NK-92 (cell line): ENCODE measurements around the gene OR6Y1.

ENCODE experiments used
- DNase-seq: peaks from one replicate; lab custom pipeline; 2025; ENCODE audit not compliant: unreplicated experiment; lab: John Stamatoyannopoulos, UW

Gene OR6Y1

GRCh38 chr1:158554352-158554751, at the start of gene OR6Y1:
Gene OR6Y1, minus strand, starts transcription at chr1:158554405. Its CDS starts 6,300 bp downstream, at chr1:158548105.
- no peak for DNase-seq

DNA sequence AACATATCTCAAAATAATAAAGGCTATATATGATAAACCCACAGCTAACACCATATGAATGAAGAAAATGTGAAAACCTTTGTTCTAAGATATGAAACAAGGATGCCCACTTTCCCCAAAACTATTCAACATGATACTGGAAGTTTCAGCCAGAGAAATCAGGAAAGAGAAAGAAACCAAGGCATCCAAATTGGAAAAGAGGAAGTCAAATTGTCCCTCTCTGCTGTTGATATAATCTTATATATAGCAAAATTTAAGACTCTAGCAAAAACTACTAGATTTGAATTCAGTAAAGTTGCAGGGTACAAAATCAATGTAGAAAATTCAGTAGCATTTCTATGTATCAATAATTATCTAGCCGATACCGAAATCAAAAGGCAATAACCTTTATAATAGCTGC, 46.5 kb upstream of the OR6Y1 start:
- DNase-seq, result no peak

DNA sequence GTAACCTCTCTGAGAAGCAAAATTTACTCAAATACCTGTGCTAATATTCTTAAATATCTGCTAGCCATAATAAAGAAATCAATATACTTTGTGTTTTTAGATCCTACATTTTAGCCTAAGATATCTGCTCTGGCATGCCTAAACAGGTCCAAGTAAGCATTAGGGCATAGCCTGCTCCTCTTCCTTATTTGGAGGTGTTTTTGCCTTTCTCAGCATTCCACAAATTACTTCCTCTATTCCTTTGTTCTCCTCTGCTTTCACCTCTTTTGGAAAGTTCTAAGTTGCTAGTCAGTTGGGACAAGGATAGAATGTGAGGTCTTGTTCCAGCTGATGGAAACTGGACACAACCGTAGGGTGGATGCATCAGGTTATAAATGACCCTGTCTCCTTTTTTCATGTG, 32.7 kb upstream of the OR6Y1 start:
- DNase-seq, result no peak

DNA sequence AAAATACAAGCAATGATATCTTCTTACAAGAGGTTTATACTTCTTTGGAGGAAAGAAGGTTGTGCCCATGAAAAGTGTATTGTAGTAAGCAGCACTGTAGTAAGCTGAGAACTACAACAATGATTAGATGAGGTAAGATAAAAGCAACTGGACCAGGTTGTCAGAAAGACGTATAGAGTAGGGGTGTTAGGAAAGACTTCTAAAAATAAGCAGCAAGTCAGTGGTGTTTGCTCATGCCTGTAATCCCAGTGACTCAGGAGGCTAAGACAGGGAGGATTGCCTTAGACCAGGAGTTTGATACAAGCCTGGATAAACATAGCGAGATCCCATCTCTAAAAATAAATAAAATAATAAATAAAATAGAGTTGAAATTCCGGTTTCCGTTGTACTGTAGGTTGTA, 29.8 kb upstream of the OR6Y1 start:
- no peak for DNase-seq

DNA sequence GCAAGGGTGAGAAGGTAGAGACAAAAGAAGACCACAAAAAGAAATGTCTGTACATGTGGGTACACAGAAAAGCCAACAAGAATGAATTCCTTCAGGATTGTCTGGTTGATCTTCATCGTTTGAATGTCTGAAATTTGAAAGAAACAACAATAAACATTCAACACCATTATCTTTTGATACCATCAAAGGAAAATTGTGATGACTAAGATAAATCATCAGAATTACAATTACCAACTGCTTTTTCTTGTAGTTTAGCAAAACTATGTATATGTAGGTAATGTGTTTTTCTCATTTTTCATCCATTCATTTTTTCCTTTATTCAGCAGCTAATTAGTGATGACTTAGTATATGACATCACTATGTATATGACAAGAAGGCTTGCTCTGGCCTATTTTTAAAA, 25.5 kb upstream of the OR6Y1 start, which contains the start of gene OR10X1:
OR10X1 (minus strand) TSS at position 167 of the 400 bp plus-strand sequence; CDS start at position 167, 0 bp downstream.
- DNase-seq, result no peak

DNA sequence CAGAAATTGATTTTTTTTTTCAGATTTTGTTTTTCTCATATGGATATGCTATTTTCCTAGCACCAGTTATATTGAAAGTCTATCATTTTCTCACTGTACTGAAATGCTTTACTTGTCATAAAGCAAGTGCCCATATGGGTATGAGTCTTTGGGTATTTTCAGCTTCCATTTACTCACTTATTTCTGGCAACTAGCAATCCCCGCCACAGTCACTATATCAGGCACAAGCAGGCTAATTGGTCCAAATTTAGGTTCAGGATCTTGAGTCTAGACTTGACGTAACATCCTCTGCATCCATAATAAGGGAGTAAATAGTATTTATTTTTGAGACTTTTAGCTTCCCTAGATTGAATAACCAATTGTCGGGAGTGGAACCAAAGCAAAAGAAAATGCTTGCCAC, 23.4 kb upstream of the OR6Y1 start:
- no peak for DNase-seq

- no peak for DNase-seq
Observed at GRCh38 chr1:158572226-158572625, 18.0 kb upstream of the OR6Y1 start.

DNA sequence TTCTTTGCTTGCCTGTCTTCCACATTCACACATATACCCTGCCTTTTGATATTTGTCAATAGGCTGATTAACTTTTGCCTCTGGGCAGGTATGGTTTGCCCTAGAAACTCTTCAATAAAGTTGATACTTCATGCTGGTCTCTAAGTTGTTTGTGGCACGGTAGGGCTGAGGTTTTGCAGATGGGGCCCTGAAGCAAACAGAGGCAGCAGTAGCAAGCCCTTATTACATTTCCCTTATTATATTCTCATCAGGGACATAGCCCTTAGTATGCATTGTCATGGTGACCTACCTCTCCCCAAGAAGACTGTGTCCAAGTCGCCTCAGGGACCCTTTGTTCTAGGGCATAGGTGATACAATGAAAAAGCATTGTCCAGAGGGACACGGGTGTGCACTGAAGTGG, 16.3 kb upstream of the OR6Y1 start, which contains the start of gene OR6P1:
OR6P1 (minus strand) TSS at position 101 of the 400 bp plus-strand sequence. CDS start 6,976 bp downstream, outside the sequence.
- DNase-seq, result no peak

GRCh38 chr1:158564608-158565007, 10.4 kb upstream of the OR6Y1 start:
- no peak for DNase-seq

DNA sequence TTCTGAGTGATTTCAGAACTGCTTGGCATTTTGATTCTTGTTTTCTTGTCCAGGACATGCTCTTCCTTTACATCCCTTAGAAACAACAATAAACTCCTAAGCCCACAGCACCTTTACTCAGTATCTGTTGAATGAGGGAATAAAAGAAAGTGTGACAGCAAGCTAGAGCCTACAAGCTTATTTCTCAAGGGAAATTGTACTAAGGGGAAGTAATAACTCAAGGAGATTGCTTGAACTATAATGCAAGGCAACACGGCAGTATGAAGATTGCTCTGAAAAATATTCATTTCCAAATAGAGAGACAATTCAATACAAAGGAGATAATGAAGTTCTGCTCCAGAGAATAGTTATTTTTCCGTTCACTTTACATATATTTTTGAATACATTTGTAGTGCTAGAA, 9.6 kb upstream of the OR6Y1 start:
- DNase-seq, result no peak

DNA sequence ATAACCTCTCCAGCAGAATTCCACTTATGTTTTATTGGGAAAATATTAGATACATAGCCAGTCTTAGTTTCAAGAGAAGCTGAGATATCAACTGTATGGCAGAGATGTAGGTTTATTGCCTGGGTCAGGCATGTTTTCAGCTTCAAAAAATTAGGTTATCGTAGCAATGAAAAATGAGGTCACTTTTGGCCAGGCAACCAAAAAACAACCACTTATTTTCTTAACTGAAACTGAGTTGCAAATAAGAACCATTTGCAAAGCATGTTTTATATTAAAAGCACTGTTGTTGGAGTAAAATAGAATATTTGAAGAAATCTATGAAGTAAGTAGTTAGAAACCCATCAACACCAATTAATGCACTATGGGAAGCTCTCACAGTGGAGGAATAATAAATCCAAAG, 5.5 kb upstream of the OR6Y1 start:
- DNase-seq, result no peak

DNA sequence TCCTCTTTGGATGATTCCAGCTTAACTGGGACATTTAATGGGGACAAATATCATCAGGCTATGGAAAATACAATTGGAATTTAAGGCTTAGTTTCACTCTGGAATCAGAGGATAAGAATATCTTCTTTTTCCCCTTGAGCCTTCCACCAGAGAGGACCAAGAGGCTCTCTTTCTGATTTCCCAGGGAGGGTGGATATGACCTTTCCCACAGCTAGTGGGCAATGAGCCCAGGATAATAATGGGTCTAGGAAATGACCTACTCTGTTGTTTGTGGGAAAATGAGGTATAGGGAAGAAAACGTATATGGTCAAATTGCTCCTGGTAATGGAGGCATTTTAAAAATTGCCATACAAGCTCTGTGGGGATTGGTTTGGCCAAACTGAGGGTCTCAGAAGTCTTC, 1.9 kb downstream of the OR6Y1 start:
- DNase-seq, result no peak

GRCh38 chr1:158547533-158547932, 6.7 kb downstream of the OR6Y1 start:
- DNase-seq, result no peak

GRCh38 chr1:158537609-158538008, 16.6 kb downstream of the OR6Y1 start:
- no peak for DNase-seq

- DNase-seq, result no peak
Observed at GRCh38 chr1:158534496-158534895, 19.7 kb downstream of the OR6Y1 start.

- DNase-seq, result no peak
Observed at GRCh38 chr1:158527190-158527815, 26.9 kb downstream of the OR6Y1 start.

GRCh38 chr1:158521666-158522058, 32.5 kb downstream of the OR6Y1 start:
- DNase-seq, result no peak

DNA sequence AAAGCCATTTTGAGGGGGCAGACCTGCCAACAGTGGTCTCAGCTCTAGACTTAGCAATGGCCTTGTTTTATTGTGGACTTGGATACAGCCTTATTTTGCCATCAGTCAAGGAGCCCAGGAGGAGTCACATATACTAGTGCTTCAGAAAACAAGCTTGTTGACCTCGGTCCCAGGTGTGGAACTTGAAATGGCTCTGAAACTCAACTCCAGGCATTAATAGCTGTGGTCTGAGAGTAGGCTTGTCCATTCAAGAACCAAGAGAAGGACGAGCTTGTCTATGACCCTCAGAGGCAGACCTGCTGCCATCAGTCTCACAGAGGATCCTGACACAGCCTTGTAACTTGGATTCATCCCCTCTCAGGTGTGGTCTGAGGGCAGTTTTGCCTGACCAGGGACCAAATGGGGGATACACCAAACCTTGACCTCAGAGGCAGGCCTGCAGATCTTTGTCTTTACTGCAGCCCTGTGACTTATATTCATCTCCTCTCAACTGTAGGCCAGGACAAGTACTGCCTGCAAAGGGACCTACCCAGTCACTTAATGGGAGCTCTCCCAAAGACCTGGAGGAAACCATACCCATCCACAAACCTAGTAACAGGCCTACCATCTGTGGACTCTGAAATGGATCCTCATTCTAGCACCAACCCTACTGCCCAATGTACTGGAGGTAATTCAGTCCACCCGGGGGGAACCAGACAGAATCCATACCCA, 33.1 kb downstream of the OR6Y1 start:
- no peak for DNase-seq

GRCh38 chr1:158520021-158520420, 34.2 kb downstream of the OR6Y1 start:
- no peak for DNase-seq

- no peak for DNase-seq
Observed at GRCh38 chr1:158516966-158517365, 37.2 kb downstream of the OR6Y1 start.

GRCh38 chr1:158509471-158510156, 44.6 kb downstream of the OR6Y1 start:
- no peak for DNase-seq

- DNase-seq, result no peak
Observed at GRCh38 chr1:158507511-158507910, 46.7 kb downstream of the OR6Y1 start.
